ENCODE results near the gene DNAJC18.
"Not testable (repeated sequence)": the region's sequence is repeated elsewhere in the genome, so short reads cannot be mapped to it uniquely, and the experiment has no call there.

GRCh38 chr5:139478657-139479423, 39.5 kb upstream of the DNAJC18 start:
- TF ChIP-seq CTCF (IDR thresholded peaks at IDR 0.05; ENCODE audit: low read depth, low read length); POLR2A (IDR thresholded peaks at IDR 0.05; ENCODE audit: extremely low read depth, insufficient read length); MAX (IDR thresholded peaks at IDR 0.05; ENCODE audit: low read depth, low read length): not testable (repeated sequence)
